NCI-H1436 (cell line): ENCODE data around the gene DCAF15.

Experiments used
- DNase-seq: peaks from one replicate; lab custom pipeline; 2025; lab: John Stamatoyannopoulos, UW

The DCAF15 gene

GRCh38 chr19:13976446-13976845 lies 24.1 kb downstream of the DCAF15 start:
- DNase-seq: no peak

- DNase-seq: no peak
These were observed 25.5 kb downstream of the DCAF15 start for GRCh38 chr19:13977803-13978202.

GRCh38 chr19:13978351-13979243 lies 26.3 kb downstream of the DCAF15 start:
- no peak for DNase-seq

GRCh38 chr19:13979244-13979615 lies 26.9 kb downstream of the DCAF15 start:
- DNase-seq: no peak

- no peak for DNase-seq
These were observed 27.4 kb downstream of the DCAF15 start for GRCh38 chr19:13979686-13980085.

GRCh38 chr19:13980340-13980739 lies 28.0 kb downstream of the DCAF15 start:
- DNase-seq: no peak

- no peak for DNase-seq
These were observed 28.7 kb downstream of the DCAF15 start for GRCh38 chr19:13981021-13981420.

- no peak for DNase-seq
These were observed 29.2 kb downstream of the DCAF15 start for GRCh38 chr19:13981467-13981866.

- no peak for DNase-seq
These were observed 29.7 kb downstream of the DCAF15 start for GRCh38 chr19:13981988-13982501.

GRCh38 chr19:13982773-13983172 lies 30.5 kb downstream of the DCAF15 start:
- DNase-seq: no peak

- DNase-seq: peak; percentile 48
These were observed 31.0 kb downstream of the DCAF15 start for GRCh38 chr19:13983213-13983889.

GRCh38 chr19:13984186-13984585 lies 31.9 kb downstream of the DCAF15 start:
- no peak for DNase-seq

- DNase-seq: peak; percentile 20
These were observed 32.8 kb downstream of the DCAF15 start for GRCh38 chr19:13984875-13985741.

GRCh38 chr19:13985771-13986347 lies 33.5 kb downstream of the DCAF15 start:
- DNase-seq: peak; percentile 74

GRCh38 chr19:13986348-13986904 lies 34.1 kb downstream of the DCAF15 start:
- peak; percentile 73 for DNase-seq

- DNase-seq: no peak
These were observed 35.0 kb downstream of the DCAF15 start for GRCh38 chr19:13987101-13987890.

GRCh38 chr19:13989487-13989886 lies 37.2 kb downstream of the DCAF15 start:
- DNase-seq: no peak

- no peak for DNase-seq
These were observed 37.8 kb downstream of the DCAF15 start for GRCh38 chr19:13990085-13990484.

GRCh38 chr19:13992025-13992424 lies 39.7 kb downstream of the DCAF15 start:
- DNase-seq: no peak

- DNase-seq: no peak
These were observed 41.4 kb downstream of the DCAF15 start for GRCh38 chr19:13993590-13994300.
